Activated CD4-positive, alpha-beta T cell treated with anti-CD3 and anti-CD28 coated beads for 1 hour (primary cell): ENCODE data around the gene ELL.

Source experiments
- DNase-seq: peaks from one replicate; pipeline ENCODE4 v3.0.0-alpha.2; 2020

ELL gene

DNA sequence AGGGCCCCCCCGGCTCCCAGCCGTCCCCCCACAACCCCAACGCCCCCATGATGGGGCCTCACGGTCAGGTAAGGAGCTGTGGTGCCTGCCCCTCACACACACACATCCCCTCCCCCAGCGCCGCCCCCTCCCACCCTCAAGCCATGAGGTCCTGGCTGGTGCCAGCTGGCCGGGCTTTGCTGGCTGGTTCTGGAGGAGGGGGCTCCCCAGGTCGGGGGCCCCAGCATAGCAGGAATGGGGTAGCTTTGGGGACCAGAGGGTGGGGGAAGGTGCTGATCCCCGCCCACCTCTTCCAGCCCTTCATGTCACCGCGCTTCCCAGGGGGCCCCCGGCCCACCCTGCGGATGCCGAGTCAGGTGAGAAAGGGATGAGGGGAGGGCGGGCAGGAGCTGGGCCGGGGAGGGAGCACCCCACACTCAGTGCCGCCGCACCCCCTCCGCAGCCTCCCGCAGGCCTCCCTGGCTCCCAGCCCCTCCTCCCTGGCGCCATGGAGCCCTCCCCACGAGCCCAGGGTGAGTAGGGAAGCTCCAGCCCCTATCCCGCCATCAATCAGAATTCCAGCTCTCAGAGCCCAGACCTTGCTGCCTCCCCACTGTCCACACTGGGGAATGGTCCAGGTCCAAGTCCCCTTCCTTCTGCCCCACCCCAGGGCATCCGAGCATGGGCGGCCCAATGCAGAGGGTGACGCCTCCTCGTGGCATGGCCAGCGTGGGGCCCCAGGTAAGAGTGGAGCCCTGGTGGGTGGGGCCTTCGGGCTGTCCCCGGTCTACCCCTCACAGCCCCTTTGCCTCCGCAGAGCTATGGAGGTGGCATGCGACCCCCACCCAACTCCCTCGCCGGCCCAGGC lies 90.3 kb downstream of the ELL start:
- no peak for DNase-seq

DNA sequence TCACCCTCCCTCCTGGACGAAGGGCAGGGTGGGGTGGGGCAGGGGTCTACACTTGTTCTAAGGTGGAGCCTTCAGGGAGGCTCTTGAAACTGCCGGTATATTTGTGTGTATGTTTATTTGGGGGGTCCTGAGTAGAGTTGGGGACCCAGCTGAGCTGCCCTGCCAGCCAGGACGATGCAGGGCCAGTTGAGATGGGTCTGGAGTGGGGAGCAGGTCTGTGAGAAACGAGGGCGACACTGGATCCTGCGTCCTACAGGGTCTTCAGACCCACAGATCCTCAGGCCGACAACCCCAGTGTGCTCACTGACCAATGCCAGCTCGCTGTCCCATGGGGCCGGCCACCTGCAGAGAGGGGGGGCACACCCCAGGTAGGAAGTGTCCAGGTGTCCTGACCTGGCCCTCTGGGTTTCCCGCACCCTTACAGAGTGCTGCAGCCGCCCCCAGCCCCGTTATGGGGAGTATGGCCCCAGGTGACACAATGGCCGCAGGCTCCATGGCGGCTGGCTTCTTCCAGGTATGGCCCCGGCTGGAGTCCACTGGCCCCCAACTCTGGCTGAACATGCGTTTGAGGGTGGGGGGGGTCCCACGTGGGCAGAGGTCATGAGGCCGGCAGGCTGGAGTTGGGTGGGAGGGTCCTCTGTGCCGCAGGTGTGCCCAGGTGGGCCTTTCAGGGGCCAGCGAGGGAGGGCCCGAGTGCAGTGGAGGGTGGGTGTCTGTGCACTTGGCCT lies 91.3 kb downstream of the ELL start:
- DNase-seq, result no peak

DNA sequence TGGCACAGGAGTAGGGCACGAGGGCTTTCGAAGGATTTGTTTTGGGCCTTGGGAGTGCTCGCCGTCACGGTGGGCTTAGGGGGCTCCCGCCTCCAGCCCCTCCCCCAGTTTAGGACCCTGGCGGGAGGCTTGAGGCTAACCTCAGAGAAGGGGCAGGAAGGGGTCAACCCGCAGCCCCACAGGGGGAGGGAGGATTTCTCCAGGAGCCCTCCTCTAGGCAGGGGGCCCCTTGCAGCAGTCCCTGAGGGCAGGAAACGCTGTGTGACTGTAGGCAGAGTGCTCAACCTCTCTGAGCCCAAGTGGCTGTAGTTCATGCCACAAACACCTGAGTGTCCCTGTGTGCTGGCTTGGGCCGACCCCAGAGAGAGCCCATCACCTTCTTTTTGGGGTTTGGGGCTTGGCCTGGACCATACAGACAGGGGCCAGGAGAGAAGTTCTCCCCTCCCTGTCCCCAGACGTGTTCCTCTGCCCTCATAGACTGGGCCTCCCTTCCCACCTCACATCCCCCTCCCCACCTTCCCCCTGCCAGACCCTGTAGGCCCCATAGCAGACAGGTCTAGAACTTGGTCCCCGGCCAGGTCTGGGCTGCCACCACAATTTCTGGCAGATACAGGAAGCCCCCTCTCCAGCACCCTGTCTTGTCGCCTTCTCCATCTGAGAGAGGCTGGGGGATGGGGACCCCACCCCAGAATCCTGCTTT lies 92.0 kb downstream of the ELL start:
- no peak for DNase-seq

DNA sequence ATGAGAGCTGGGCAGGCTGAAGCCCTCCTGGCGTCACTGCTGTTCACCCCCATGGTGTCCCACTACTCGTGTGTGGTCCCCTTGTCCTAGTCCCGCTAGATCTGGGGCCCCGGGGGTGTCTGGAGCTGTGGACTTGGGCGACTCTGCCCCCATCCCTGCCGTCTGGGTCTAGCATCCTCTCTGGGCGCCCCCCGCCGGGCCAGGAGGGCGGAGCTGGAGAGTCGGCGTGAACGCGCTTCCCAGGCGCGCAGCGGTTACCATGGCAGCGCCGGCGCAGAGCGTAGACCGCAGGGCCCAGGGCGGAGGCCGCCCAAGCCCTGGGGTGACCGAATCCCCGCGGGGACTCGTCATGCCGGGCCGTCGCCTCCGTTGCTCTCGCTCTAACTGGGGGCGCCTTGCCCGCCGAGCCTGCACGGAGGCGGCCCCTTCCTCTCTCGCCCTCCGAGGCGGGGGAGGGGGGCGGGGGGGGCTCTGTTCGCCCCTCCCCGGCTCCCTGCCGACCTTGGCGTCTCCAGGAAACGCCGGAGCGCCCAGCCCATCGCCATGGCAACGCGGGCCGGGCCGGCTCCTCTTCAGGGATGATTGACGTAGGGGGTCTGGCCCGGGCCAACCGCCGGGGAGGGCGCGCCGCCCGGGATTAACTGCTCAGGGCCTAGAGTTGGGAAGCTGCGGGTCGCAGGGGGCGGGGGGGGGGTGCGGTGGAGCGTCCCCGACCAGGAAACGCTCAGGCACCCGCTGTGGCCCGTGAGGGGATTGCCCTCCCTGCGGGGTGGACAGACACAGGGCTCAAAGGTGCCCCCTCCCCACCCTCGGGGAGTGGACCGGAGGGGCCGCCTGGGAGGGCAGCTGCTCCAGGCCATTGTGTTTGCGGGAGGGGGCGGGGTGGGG lies 92.8 kb downstream of the ELL start:
- peak; percentile 70 for DNase-seq

DNA sequence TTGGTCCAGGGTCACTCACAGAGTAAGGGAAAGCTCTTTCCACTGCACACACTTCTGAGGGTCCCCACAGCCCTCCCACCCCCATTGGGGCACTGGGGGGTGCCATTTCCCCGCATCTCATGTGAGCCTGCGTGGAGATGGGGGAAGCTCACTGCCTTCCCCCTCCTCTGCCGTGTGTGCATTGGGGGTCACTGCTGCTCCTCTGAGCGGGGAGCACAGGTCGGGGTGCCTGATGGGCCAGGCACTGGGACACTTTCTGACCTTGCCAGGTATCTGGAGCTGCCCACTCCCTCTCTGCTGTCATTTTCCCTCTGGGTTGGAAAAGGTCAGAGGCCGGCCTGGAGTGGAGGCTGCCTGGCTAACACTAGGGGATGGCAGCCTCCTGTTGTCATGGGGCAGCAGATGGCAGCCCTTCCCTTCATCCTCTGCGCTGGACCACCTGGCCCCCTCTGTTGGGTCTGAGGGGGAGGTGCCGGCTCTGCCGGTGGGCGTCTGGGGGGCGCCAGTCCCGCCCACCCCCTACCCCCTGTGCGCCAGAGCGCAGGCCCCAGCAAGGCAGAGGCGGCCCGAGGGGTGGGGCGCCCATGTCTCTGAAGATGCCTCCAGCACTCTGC lies 93.6 kb downstream of the ELL start:
- no peak for DNase-seq

DNA sequence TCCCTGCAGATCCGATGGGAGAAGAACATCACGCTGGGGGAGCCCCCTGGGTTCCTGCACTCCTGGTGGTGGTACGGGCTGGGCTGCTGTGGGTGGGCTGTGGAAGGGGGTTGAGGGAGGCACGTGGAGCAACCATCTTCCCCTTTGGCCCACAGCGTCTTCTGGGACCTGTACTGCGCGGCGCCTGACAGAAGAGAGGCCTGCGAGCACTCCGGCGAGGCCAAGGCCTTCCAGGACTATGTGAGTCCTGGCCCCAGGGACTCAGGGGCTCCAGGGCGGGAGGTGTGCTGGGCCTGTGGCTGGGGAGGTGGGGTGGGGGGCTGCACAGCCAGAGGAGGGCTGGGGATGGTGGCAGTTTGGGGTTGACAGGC lies 94.1 kb downstream of the ELL start:
- DNase-seq, result no peak

DNA sequence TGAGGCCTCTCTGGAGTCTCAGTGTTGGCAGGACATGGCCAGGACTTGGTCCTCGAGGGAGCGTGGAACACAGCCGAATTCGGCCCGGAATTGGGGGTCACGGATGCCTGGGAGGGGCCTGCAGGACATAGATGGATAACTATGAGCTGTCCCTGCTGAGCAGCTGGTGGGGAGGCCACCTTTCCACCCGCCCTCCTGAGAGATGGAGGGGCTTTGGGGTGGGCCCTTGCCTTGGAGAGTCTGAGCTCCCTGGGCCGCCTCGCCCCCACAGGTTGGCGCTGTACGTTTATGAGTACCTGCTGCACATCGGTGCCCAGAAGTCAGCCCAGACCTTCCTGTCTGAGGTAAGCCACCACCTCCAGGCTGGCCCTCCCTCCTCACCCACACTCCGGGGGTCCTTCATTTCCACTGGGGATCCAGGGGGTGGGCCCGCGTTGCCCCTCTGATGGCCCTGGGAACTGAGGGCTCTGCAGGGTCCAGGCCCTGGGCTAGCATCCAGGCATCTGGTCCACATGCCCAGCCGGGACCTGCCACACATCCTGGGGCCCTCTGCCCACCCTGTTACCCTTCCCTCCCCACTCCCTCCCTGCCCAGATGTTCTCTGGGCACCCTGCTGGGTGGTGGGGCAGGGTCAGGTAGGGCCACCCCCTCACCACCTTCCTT lies 94.7 kb downstream of the ELL start:
- no peak for DNase-seq

DNA sequence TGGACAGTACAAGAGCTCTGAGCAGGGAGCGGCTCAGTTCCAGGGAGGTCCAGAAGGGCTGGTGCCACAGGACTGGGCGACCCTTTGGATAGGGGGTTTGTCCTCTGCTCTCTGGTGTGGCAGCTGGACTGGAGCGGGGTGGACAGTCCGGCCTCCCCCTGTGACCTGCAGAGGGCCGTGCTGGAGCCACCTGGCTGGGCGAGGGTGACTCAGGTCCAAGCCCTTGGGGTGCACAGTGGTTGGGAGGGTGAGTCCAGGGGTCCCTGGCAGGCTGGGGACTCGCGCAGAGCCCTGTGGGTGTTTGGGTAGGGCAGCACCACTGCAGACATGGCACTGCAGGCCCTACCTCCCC lies 95.5 kb downstream of the ELL start:
- DNase-seq, result no peak

DNA sequence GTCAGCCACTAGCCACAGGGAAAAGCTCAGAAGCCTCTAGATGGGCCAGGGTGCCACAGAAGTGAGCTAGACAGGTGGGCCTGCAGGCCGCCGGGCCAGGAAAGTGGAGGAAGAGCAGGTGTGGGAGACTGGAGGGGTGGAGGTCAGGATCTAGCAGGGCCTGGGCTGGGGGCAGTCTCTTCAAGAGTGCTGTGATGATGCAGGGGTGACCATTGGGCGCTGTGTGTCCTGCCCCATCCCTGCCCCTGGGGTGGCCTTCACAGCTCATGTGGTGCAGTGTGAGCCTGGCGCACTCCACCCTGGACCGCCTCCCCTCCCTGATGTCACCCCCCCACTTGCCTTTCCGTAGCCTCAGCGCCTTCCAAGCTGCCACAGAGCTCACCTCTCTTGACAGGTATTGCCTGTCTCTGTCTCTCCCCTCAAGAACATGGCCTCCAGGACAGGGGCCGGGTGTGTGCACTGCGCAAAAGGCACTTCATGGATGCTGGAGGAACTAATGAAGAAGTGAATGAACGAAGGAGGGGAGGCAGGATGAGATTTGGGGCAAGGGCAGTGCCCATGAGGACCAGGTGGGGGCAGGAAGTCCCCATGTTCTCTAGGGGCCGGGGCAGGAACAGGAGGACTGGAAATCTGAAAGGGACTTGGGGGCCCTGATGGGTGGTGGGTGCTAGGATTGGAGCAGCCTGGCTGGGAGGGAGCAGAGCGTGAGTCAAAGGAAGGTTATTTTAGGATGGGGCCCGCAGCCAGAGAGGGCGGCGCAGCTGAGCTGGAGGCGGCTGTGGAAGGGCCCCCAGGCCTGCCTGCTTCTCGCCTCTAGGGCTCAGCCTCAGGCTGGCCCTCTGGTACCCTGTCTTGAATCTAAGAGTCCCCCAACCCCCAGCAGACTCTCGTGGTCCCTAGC lies 96.1 kb downstream of the ELL start:
- DNase-seq, result no peak

DNA sequence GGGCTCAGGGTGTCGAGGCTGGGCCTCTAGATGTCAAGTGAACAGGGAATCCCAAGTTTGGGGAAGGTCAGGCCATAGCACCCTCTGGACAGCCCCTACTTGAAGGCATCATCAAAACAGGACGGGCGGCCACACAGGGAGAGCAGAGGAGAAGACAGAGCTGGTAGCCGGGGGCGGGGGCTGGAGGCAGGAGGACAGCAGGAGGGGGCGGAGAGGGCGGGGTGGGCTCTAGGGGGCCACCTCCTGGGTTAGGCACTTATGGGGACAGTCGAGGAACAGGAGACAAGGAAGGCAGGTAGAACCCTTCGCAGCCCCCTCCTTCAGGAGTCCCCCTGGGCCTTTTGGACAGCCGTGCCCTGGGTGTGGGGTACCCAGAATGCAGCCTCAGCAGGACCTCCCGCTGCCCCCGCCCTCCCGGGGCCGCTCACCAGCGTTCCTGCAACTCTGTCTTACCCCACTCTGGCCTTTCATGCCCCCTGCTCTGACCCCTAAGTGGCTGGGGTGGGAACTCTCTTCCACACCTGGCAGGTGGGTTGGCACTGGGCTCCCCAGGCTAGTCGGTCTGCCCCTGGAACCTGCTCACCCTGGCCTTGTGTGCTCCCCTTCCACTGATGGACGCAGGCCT lies 96.9 kb downstream of the ELL start:
- DNase-seq, result no peak

DNA sequence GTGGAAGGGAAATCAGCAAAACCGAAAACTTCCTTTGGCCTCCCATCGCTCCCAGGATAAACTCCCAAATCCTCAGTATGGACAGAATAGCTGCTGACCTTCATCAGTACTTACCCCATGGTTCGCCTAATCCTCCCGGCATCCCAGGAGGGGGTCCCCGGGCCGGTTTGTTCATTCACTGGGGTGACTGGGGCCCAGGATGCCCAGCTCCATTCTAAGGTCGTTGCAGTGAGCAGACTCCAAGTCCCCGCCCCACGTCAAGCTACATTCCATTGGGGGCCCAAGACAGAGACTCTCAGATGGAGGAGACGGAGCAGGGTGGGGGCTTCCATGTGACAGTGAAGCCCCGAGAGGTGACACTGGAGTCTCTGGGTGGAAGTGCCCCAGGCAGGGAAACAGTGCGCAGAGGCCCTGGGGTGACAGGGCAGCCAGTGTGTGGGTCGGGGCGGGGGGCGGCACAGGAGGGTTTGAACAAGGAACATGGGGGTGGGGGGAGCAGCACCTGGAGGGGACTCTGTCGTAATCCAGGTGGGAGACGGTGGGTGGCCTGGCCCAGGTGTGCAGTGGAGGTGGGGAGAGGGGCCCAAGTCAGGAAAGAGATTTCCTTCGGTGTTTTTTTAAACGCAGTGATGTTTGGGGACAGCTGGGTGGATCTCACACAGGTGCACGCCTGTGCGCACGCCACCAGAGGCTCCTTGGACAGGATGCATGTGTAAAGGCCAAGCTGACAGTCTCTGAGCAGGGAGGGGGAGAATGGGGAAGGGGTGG lies 97.6 kb downstream of the ELL start:
- no peak for DNase-seq

DNA sequence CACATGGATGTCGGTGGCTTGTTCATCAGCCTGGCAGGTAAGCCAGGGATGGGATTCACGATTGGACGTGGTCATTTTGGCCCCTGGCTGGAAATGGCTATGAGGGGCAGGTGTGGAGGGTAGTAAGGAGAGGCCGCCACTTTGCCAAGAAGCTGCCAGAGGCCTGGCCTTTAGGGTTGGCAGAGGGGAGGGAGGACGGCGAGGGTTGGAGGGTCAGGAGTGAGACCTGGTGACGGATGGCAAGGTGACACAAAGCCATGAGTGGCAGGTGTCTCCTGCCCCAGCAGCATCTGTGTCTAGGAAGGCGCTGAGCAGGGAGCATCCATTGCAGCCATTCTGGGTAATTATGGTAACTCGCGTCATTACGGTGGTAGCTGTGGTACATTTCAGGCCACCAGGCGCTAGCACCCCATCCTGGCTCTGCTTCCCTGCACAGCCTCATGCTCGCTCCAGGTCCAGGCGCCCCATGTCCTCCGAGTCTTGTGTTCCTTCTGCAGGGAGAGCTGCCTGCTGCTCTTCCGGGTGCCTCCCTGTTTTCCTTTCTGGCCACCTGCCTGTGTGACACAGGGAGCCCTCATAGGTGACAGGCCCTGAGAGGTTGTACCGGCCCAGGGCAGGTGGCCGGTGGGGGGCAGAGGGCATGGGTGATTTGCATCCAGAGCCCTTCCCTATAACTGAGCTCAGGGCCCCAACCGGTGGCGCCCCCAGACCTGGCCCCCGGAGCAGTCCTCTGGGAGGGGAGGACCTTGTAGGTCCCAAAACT lies 98.4 kb downstream of the ELL start:
- DNase-seq, result no peak

DNA sequence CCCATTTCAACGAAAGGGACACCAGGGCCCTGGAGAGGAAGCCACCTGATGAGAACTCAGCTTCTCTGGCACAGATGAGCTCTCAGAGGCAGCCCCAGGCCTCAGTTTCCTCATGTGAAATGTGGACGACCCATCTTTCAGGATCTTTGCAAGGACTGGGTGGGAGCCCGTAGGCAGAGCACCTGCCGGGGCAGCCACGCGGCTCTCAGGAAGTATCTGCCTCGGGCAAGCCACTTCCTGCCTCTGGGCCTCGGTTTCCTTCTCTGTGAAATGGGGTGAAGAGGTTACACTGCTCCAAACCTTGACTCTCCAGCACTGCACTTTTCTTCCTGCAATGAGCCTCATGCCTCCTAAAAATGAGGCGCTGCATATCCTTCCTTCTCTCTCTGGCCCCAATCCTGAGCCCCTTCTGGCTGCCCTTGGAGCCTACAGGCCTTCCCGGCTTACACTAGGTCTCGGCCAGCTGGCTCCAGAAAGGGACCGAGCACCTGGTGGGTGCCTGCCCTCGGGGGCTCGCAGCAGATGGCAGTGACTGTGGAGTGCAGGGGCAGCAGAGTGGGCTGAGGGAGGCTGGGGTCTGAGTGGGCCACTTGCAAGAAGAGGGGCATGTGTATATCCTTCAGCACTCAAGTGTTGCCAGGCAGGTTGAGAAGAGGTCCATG lies 99.2 kb downstream of the ELL start:
- no peak for DNase-seq

DNA sequence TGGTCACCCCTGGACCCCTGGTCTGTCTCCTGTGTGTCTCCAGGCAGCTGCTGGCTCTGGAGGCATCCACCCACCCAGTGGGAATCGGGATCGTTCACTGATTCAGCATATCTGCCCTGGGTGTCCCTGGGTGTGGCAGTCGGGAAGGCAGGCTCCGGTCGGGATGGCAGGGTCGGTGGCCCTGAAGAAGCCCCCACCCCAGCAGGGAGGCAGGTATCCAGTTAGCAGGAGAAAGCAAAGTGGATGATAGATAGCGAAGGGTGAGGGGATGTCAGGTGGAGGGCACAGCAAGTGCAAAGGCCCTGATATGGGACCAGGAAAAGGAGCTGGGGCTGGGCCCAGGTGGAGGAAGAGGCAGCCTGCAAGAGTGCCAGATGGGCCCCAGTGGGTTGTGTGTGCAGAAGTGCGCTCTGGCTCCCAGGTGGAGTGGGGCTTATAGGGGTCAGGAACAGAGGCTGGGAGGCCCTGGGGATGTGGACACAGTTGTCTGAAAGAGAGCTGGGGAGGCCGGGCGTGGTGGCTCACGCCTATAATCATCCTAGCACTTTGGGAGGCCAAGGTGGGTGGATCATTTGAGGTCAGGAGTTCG lies 100.4 kb downstream of the ELL start:
- no peak for DNase-seq

DNA sequence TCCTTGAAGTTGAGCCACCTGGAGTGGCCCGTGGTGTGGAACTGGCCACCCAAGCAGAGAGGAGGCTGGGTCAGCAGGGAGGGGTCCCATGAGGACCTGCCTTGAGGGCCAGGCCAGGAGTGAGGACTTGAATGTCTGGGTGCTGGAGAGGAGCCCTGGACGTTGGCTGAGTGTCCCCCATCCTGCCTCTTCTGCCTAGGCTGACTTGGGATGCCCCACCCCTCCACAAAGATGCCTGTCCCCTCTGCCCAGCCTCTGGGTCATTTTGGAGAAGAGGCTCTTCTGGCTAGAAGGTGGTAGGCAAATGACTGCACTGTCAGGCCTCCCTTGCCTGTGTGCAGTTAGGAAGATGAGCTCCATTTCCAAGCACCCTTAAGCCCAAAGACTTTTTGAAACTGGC lies 100.9 kb downstream of the ELL start:
- DNase-seq, result no peak

DNA sequence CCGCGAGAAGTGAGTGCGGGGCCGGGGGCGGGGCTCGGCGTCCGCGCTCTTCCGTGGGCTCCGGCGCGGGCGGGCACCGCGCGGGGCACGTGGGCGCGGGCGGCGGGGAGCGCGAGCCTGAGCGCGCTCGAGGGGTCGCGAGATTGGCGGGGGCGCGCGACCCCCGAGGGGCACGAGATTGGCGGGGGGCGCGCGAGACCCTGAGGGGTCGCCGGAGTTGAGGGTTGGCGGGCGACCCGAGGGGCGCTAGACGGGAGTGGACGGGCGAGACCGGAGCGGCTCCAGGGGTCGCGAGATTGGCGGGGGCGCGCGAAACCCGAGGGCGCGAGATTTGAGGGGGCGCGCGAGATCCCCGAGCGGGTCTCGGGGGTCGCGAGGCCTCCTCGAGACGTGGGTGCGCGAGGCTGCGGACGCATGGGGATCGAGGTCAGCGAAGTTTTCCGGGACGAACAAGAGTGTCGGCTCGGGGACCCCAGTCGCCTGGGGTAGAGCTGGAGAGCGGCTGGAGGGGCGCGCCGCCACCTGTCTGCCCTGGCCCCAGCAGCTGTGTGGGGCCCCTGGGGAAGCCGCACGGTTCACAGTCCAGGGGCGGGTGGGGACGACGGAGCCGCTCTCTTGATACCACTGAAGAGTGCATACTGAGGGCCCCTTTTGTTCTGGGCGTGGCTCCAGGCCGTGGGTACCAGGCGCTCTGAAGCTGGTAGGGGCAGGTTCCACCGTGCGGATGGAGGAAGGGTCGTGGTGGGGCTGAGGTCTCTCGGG lies 102.0 kb downstream of the ELL start:
- DNase-seq, result no peak

DNA sequence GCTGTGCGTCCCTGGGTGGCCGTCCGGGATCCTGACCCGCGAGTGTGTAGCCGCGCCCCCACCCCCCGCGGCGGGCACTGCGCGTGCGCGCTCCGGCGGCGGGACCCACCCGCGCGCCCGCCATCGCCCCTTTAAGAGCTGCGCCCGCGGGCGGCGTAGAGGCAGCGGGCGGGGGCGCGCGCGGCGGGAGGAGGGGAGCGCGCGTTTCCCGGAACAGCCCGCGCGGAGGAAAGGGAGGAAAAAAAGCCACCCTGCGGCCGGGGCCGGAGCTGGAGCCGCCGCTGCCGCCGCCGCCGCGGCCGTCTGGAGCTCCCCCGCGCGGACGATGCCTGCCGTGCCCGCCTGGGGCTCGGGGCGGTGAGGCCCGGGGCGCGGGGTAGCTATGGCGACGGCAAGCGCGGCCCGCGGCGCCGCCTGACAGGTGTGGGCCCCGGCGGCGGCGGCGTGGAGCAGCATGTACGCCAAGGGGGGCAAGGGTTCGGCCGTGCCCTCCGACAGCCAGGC lies 102.6 kb downstream of the ELL start, which contains the start of gene SSBP4:
SSBP4 (plus strand) TSS at position 204 of the 504 bp plus-strand sequence; CDS start at position 455, 251 bp downstream.
- DNase-seq, result peak; percentile 48
